Activated CD4-positive, alpha-beta T cell treated with anti-CD3 and anti-CD28 coated beads for 1 hour (primary cell): ENCODE data around the gene TRIL.

Source experiments
- DNase-seq: peaks from one replicate; pipeline ENCODE4 v3.0.0-alpha.2; 2020

Gene TRIL

DNA sequence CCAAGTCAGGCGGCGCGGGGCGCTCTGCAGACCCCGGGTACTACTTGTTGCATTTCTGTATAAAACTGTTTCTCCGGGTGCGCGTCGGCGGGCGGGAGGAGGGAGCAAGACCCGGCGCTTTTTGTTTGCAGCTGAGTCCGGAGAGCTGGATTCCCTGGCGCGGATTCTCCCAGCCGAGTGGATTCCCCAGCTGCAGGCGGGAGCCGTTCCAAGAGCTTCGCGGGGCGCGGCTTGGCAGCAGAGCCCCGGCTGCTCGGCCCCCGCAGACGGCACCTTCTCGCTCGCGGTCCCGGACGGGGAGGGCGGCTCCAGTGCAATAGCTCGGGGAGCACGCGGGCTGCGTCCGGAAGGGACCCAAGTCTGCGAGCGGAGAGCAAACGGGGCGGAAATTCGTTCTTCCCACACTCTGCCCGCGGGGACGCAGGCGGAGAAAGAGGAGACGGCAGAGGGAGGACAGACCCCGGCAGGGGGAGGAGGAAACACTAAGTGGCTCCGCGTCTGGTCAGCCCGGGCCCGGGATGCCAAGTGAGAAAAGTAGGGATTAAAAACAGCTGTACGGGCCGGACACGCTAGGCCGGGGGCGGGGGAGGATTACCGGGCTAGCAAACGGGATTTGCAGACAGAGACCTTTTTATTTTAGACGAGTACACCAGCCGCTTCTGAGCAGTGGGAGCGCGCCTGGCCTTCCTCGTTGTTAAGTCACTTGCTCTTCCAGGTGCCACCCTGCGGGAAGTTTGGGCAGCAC, at the start of gene TRIL:
Gene TRIL (minus strand): TSS at position 96 of the 745 bp plus-strand sequence. CDS start 284 bp downstream, outside the sequence.
- DNase-seq = no peak

GRCh38 chr7:29007127-29007526, 49.0 kb upstream of the TRIL start:
- DNase-seq = no peak

DNA sequence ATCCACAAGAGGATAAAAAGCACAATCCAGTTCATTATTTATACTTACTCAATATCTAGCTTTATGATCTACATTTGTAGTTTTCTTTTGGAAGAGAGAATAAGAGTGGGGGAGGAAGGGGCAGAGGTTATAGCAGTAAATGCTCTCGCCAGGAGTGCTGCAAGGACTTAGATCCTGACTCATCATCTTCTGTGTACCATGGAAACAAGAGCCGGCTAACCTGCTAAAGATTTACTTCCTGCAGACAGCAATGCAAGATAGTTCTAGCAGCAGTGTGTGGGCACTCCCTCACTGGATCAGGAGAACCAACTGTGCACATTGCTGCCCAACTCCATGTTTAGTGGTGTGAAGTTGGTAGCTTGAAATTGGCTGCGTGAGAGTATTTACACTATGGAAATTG, 47.7 kb upstream of the TRIL start:
- DNase-seq = no peak

- no peak for DNase-seq
Observed at GRCh38 chr7:29005406-29005805, 47.3 kb upstream of the TRIL start.

DNA sequence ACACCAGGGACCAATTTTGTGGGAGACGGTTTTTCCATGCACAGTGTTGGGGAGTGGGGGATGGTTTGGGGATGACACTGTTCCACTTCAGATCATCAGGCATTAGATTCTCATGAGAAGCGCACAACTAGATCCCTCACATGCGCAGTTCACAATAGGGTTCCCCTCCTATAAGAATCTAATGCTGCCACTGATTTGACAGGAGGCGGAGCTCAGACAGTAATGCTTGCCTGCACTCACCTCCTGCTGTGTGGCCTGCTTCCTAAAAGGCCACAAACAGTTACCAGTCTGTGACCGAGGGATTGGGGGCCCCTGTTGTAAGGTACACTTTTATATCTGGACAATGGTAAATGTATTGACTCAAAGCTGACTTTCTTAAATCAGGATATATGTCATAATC, 45.6 kb upstream of the TRIL start:
- DNase-seq = no peak

DNA sequence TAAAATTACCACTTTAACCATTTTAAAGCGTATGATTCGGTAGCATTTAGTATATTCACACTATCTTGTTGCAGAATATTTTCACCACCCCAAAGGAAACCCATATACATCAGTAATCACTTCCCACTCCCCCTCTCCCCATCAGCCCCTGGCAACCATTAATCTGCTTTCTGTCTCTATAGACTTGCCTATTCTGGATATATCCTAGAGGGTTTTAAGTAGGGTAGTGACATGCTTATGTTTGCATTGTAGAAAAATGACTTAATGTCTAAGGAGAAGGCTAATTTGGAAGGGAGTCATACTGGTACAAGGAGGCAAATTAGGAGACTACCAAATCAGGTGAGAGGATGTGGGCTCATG, 42.6 kb upstream of the TRIL start:
- no peak for DNase-seq

DNA sequence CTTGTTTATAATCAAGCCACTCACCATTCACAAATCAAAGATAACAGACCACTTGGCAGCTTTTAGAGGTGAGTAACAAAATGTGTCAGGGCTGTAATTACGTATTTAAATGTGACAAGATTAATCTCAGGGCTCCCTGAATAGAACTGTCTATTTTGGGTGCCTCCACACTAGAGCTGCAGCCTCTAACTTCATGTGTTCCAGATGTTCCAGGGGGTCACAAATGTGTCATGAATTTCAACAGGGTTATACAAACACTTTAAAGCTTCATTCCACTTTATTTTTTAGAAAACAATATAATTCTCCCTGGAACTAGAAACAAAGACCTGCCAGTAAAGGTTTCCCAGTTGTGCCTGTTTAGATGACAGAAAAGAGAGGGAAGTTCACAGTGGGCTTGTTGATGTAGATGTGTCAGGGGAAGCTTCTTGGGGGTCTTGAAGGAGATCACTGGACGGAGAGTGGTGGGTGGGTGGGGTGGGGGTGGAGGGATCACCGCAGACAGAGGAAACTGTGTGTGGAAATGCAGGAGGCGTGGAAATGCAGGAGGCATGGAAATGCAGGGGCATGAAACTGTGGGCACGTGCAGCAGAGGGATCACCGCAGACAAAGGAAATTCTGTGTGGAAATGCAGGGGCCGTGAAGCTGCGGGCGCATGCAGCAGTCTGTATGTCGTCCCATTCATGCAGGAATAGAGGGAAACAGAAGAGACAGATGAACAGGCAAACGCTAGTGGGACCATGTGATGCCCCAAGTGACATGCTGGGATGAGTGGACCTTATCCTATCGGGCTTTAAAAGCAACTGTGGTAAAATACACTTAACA, 42.0 kb upstream of the TRIL start:
- DNase-seq = no peak

GRCh38 chr7:28999427-28999826, 41.3 kb upstream of the TRIL start:
- DNase-seq = no peak

DNA sequence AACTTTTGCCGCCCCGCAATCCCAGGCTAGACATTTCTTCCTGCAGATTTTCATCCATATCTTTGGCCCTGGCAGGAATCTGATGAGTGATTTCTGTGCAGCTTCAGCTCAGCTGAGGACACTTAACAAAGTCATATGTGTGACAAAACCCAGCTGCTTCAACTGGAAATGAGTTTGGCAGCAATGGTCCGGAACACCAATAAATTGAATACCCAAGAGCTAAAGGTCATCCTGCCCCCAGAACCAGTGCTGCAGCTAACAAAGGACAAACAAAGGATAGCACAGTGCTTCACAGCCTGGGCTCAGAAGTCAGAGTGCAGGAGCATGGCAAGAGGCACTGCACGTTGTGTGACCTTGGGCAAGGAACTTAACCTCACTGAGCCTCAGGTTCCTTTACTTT, 40.0 kb upstream of the TRIL start:
- DNase-seq = no peak

DNA sequence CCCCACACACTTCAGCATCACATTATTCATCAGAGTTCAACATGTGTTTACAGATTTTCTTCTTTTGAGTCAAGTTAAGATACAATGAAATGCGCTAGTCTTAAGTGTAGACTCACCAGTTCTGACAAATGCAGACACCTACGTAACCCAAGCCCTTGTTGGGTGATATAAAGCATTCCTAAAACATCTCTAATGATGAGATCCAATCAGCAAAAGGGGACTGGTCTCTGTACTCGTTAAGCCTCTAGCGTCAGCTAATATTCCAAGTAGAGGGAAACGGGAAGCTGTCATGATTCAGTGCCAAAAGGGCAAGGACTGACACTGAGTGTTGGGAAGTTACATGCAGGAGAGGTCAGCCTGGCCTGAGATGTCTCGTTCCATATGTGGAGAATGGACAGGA, 38.7 kb upstream of the TRIL start:
- no peak for DNase-seq

DNA sequence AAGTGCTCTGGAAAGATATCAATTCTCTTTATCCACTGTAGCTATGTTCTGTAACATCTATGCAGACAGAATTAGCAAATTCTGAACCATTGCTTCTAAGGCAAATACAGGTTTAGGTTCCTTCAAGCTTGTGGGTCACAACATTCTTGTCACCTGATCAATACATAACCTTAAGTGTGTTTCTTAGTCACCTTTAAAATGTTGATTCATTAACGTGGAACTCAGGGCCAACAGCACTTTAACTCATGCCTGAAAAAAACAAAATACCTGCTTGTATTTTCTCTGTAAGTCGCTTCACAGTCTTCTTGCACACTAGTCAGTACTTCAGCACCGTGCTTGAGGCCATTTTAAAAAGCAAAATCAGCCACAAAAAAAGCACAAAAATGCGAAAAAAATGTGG, 35.2 kb upstream of the TRIL start:
- DNase-seq = no peak

DNA sequence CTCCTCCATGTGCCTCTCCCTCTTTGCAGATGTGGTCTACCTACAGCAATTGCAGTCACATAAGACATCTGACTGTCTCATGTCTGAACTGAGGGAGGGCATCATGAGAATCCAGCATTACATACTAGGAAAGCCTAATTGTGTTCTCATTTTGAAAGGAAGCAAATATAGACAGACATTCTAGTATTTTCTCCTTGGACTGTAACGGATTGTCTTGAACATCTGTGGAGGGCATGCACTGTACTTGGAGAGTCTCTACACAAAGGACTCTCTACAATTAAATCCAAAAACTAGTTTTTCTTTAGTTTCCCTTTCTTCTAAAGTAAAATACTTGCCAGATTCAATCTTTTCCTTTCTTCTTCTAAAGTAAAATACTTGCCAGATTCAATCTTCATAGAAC, 34.7 kb upstream of the TRIL start:
- DNase-seq = no peak

DNA sequence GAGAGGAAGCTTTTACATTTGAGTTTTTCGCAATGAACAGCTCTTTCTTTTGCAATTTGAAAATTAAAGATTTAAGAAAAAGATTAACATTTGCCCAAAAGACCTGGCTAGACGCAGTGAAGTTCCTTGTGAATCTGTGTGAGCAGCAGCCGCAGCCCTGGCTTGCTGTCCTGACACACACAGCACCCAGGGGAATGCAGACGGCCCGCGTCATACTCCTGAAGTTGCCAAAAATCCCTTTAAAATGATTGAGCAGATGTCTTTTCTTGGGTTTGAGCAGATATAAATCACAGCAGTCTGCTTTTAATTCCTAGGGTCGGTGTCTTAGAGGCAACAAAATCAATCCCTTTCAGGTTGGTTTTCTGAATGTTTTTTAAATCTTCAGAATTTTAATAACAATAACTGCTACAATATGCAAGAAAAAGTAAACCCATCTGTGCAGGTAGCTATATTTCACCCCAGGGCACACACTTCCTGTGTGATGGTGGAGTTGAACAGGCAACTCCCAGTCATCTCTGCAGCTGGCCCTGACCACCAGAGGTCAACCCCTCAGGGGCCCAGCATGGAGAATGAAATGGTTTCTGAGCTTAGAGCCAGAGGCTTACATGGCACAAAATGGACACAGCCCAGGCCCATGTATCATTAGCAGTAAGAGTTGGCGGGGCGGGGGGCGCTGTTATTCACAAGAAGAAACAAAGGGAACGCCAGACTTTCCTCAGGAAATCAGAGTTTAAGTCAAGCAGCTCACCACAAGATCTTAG, 32.2 kb upstream of the TRIL start:
- DNase-seq = no peak

DNA sequence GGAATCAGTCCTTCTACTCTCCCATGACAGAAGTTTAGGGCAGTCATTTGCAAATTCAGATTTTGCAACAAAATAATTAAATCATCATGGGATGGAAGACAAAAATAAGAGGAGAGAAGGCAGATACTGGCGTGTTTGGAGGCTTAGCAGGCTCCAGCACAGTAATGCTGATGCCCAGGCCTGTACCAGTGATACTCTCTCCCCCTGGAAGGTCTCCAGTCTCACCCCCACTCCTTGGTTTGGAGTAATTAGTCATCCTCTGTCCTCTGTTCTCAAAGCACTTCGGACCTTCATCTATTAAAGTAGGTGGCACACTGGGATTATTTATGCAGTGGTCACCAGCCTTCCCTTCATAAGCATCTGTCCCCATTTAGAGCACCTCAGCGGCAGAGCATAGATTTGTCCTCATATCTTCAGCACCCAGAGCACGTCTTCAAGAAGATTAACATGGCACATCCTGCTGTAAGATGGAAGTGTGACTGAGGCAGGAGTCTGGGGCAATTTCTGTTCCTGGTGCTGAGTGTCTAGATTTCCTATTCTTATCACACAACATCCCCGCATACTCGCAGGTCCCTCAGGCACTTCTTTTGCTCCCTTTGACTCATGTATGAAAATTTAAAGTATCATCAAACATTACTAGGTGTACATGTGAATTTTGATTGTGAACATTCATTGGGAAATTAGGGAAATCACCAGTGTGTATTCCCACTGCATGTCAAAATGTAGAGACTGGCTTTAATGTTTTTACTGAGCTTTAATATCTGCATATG, 31.3 kb upstream of the TRIL start:
- no peak for DNase-seq

GRCh38 chr7:28988810-28989209, 30.7 kb upstream of the TRIL start:
- DNase-seq = no peak

- DNase-seq = no peak
Observed at GRCh38 chr7:28988091-28988490, 30.0 kb upstream of the TRIL start.

GRCh38 chr7:28986765-28987110, 28.6 kb upstream of the TRIL start:
- DNase-seq = no peak

- DNase-seq = no peak
Observed at GRCh38 chr7:28986028-28986764, 28.1 kb upstream of the TRIL start.

DNA sequence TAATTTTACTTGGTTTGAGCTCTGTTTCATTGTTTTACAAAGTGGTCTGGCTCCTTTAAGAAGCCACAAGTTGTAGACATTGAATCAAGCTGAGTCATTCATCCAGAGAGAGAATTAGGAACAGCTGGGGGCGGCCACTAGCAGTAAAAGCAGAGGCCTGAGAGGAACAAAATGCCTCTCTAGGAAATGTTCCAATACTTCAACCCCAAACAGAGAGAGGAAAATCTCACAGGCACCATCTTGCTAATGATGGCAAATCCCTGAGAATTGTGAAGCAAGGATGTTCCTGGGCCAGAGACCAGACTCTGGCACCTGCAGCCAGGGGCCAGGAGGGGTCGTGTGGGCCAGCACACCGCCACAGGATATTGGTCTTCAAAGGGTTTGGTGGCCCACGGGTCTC, 26.5 kb upstream of the TRIL start:
- no peak for DNase-seq

DNA sequence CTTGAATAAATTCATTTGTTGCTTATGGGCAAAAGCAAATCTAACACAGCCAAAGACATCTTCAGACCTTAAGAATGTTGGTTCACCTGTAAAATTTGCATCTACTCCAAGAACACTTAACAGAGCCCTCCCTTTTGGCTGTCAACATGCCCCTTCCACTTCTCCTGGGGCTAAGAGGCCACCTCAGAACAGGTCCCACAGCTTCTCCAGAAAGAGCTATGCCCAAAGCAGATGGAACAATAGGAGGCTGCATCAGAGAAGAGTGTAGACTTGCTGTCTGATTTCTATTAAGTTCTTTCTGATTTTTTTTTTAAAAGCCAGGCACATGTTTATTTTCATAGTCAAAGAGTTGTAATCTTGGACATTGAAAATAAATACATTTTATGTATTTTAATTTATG, 26.1 kb upstream of the TRIL start:
- DNase-seq = no peak

- DNase-seq = no peak
Observed at GRCh38 chr7:28983396-28984190, 25.5 kb upstream of the TRIL start.

DNA sequence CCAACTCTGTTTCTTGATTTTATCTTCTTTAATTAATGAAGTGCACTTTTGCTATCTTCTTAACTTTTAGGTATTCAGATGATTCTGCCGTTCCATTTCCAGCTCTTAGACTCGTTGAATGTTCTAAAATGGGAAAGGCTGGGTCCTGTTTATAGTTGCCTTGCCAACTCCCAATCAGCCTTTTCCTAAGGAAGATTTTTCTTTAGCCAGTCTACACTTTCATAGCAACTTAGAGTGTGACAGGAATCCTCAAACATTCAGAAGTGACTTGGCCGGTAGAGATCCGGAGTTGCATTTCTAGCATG, 23.0 kb upstream of the TRIL start:
- DNase-seq = no peak
